ENCODE results near the gene PAX5. TPM values are rescaled to one million over a fixed set of nuclear protein-coding genes. Genes with fewer than 3 reads are reported as not detected.
"Not testable (repeated sequence)": the region's sequence is repeated elsewhere in the genome, so short reads cannot be mapped to it uniquely, and the experiment has no call there.

The PAX5 gene
- not detected for total RNA-seq (2021; fragmentation: NEBNext Ultra II Directional; extraction: Animal tissue kit (Norgen Biotek cat#: 25700))
- long read RNA-seq = 0 reads

DNA sequence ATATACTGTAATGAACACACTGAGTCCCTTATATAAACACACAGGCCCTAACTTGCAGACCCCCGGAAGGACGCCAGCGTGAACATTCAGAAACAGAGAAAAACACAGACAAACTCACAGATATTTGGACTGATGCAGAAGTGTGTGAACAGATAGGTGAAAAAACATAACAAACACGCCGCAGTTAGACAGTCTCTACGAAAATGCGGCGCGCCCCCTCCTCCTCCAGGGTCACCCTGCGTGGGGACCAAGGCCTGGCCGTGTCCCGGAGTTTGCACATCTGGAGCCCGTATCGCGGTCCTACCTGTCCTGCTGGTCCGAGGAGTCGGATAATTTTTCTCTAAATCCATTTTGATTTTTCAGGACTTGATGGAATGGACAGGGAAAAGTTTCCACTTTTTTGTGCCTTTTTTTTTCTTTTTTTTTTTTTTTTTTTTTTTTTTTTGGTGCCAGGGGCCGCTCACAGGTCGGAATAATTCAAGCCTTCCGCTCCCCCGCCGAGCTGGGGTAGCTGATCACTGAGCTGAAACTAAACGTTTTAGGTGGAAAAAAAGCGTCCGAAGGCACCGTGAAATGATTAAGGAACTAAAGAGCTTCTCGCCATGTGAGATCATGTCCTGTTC is at the start of gene PAX5:
Gene PAX5, minus strand, starts transcription at position 587 of the 623 bp plus-strand sequence. Its CDS starts 237 bp downstream, at position 350.
- Mint-ChIP-seq H3K9me3 (peaks cover 5% of the 10 kb centered on the region; the same call in 1 of the 2 replicates), H3K36me3 (ENCODE audit: low read depth) (peaks cover 11% of the 10 kb centered on the region), H3K4me1 (ENCODE audit: low read depth) (peaks cover 15% of the 10 kb centered on the region), H3K4me3 (peak within 1 kb of the TSS; percentile 28; the same call in 1 of the 2 replicates), H3K27me3 (ENCODE audit: insufficient read depth) (peaks cover 78% of the 10 kb centered on the region), H3K27ac (no peak within 1 kb of the TSS)
- TF ChIP-seq, protein P1, sequence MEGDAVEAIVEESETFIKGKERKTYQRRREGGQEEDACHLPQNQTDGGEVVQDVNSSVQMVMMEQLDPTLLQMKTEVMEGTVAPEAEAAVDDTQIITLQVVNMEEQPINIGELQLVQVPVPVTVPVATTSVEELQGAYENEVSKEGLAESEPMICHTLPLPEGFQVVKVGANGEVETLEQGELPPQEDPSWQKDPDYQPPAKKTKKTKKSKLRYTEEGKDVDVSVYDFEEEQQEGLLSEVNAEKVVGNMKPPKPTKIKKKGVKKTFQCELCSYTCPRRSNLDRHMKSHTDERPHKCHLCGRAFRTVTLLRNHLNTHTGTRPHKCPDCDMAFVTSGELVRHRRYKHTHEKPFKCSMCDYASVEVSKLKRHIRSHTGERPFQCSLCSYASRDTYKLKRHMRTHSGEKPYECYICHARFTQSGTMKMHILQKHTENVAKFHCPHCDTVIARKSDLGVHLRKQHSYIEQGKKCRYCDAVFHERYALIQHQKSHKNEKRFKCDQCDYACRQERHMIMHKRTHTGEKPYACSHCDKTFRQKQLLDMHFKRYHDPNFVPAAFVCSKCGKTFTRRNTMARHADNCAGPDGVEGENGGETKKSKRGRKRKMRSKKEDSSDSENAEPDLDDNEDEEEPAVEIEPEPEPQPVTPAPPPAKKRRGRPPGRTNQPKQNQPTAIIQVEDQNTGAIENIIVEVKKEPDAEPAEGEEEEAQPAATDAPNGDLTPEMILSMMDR (IDR thresholded peaks at IDR 0.05) = no peak
- DNase-seq = no peak

- Mint-ChIP-seq H3K4me1 (ENCODE audit: low read depth) (peaks cover 45% of the 10 kb centered on the region), H3K27ac (no peak overlapping the region), H3K4me3 (no peak overlapping the region), H3K9me3 (peaks cover 7% of the 10 kb centered on the region; the same call in 1 of the 2 replicates), H3K36me3 (ENCODE audit: low read depth) (peaks cover 14% of the 10 kb centered on the region), H3K27me3 (ENCODE audit: insufficient read depth) (peaks cover 9% of the 10 kb centered on the region)
- TF ChIP-seq, protein P1 (IDR thresholded peaks at IDR 0.05) = no peak
- DNase-seq = no peak
These were observed 49.6 kb upstream of the PAX5 start for GRCh38 chr9:37083654-37084053.

DNA sequence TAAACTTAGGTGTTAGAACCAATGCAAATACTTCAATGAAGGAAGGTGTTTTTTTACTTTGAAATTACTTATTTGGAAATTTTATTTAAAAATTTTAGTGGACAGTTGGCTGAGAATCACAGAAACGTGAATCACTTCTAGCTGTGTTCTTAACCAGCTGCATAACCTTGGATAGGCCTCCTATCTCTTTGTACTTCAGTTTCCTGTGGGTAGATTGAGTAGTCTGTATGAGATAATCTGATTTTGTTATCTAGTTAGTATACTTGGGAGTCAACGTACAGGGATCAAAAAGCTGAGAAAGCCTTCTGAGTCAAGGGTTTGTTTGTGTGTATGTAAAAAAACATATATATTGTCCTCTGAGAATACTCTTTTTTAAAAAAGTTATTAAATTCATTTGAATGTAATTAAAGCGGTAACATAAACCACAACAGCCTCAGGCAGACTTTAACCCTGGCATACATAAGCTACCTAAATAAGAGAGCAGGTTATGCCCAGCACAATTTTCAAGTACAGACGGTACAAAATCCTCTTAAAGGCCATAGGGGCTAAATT is 48.2 kb upstream of the PAX5 start:
- no peak for DNase-seq
- H3K4me3 Mint-ChIP-seq = no peak overlapping the region; the same call in 1 of the 2 replicates
- peaks cover 9% of the 10 kb centered on the region for H3K27me3 Mint-ChIP-seq (ENCODE audit: insufficient read depth)
- TF ChIP-seq, protein P1 (IDR thresholded peaks at IDR 0.05) = no peak
- peaks cover 13% of the 10 kb centered on the region for H3K36me3 Mint-ChIP-seq (ENCODE audit: low read depth)
- H3K4me1 Mint-ChIP-seq (ENCODE audit: low read depth) = peaks cover 45% of the 10 kb centered on the region
- peaks cover 8% of the 10 kb centered on the region; the same call in 1 of the 2 replicates for H3K9me3 Mint-ChIP-seq
- H3K27ac Mint-ChIP-seq = no peak overlapping the region

DNA sequence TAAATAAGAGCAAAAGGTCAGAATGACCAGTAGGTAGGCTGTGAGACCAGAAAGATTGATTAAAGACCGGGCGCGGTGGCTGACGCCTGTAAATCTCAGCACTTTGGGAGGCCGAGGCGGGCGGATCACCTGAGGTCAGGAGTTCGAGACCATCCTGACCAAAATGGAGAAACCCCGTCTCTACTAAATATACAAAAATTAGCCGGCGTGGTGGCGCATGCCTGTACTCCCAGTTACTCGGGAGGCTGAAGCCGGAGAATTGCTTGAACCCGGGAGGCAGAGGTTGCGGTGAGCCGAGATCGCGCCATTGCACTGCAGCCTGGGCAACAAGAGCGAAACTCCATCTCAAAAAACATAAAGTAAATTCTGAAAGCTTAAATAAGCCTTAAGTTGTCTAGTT is 47.4 kb upstream of the PAX5 start:
- H3K27ac Mint-ChIP-seq; H3K9me3 Mint-ChIP-seq; H3K36me3 Mint-ChIP-seq (ENCODE audit: low read depth); DNase-seq; H3K27me3 Mint-ChIP-seq (ENCODE audit: insufficient read depth): not testable (repeated sequence)
- H3K4me1 Mint-ChIP-seq (ENCODE audit: low read depth) = peaks cover 45% of the 10 kb centered on the region
- H3K4me3 Mint-ChIP-seq = peak overlapping the region; percentile 92

- peak; percentile 2 for DNase-seq
- Mint-ChIP-seq H3K4me3 (peak overlapping the region; percentile 92), H3K27me3 (ENCODE audit: insufficient read depth) (peaks cover 16% of the 10 kb centered on the region), H3K4me1 (ENCODE audit: low read depth) (peaks cover 45% of the 10 kb centered on the region), H3K27ac (peak overlapping the region; percentile 83)
- not testable (repeated sequence) for H3K9me3 Mint-ChIP-seq; H3K36me3 Mint-ChIP-seq (ENCODE audit: low read depth)
These were observed 46.1 kb upstream of the PAX5 start for GRCh38 chr9:37080165-37080628.

DNA sequence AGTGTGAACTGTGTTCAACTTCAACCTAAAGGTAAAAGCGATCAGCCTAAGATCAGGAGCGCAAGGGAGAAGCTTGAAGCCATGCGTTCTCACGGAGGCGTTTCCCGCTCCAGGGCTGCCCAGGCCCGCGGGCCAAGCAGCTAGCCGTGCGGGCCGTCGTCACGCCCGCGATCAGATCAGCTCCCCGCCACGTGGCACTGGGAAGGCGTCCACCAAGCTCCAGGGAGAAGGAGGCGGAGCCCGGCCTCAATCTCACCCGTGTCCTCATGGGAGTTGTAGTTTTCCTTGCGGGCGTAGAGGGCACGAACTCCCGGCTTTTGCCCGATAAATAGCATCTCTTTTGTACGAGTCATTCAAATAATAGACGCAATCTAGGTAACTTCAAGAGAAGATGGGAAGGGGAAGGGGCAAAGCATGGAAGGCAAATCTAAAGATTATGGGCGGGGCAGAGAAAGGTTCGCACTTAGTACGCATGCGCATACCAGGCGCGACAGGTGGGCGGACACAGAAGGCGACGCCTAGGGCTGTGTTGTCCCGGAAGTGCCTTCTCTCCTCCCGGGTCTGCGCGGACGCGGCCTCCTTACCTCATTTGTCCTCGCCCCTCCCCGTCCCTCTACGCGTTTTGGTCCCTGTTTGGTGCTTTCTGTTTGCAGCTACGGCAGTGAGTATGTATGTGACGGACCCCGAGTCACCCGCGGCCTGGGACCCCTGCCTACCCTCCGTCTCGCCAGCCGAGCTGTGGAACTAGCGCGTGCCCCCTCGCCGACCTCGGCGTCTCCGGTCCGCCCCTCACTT is 45.5 kb upstream of the PAX5 start:
- peak overlapping the region; percentile 92 for H3K4me3 Mint-ChIP-seq
- TF ChIP-seq, protein P1 (IDR thresholded peaks at IDR 0.05) = no peak
- DNase-seq = peak; percentile 90
- H3K27ac Mint-ChIP-seq = peak overlapping the region; percentile 83
- peaks cover 18% of the 10 kb centered on the region for H3K27me3 Mint-ChIP-seq (ENCODE audit: insufficient read depth)
- H3K9me3 Mint-ChIP-seq = peaks cover 8% of the 10 kb centered on the region; the same call in 1 of the 2 replicates
- H3K36me3 Mint-ChIP-seq (ENCODE audit: low read depth) = peaks cover 3% of the 10 kb centered on the region; the same call in 1 of the 2 replicates
- peaks cover 45% of the 10 kb centered on the region for H3K4me1 Mint-ChIP-seq (ENCODE audit: low read depth)

DNA sequence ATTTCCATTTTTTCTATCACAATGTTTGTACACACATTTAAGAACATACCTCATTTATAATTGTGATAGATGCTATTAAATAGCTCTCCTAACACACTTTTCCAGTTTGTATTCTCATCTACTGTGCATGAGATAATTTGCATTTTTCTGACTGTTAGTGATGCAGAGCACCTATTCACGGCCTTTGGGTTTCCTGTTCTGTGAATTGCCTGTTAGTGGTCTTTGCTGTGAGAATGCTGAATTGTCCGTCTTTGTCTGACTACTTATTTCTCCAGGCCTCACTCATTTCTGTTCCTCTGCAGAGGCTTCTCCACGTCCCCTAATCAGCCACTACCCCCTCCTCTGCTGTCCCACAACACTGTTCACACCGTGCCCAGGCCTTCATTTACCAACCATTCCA is 40.7 kb upstream of the PAX5 start:
- H3K27ac Mint-ChIP-seq = not testable (repeated sequence)

More for the DNA sequence above, 40.7 kb upstream of the PAX5 start:
- not testable (repeated sequence) for H3K4me3 Mint-ChIP-seq; H3K9me3 Mint-ChIP-seq; H3K4me1 Mint-ChIP-seq (ENCODE audit: low read depth); DNase-seq; H3K36me3 Mint-ChIP-seq (ENCODE audit: low read depth)
- H3K27me3 Mint-ChIP-seq (ENCODE audit: insufficient read depth) = peaks cover 24% of the 10 kb centered on the region

All from HFFc6 (cell line).